NB4 (cell line): ENCODE measurements around the gene CDHR2.

Source experiments
- DNase-seq: peaks from one replicate; pipeline ENCODE4 v3.0.0; 2010; ENCODE audit warnings: low read depth
- H3K4me3 ChIP-seq: one replicate; pipeline ENCODE4 v1.5.1; 2011; ENCODE audit warnings: mild to moderate bottlenecking, low read depth, low read length, moderate library complexity
- CTCF ChIP-seq: IDR thresholded peaks from one replicate; pipeline ENCODE4 v1.5.1; 2012; ENCODE audit warnings: low read depth, low read length
- MAX ChIP-seq: IDR thresholded peaks from 2 replicates; pipeline ENCODE4 v1.6.1; 2011; ENCODE audit warnings: low read depth, low read length
- MYC ChIP-seq: IDR thresholded peaks from 2 replicates; pipeline ENCODE4 v1.6.1; 2011; ENCODE audit warnings: low read depth, low read length
- POLR2A ChIP-seq: IDR thresholded peaks from 2 replicates; pipeline ENCODE4 v1.6.1; 2011; ENCODE audit warnings: mild to moderate bottlenecking; ENCODE audit not compliant: insufficient read length; ENCODE audit errors: extremely low read depth

Gene CDHR2

GRCh38 chr5:176624938-176625337 lies 75.8 kb downstream of the CDHR2 start:
- H3K4me3 ChIP-seq = no peak overlapping the region
- no peak for TF ChIP-seq MYC
- TF ChIP-seq CTCF = no peak
- no peak for TF ChIP-seq MAX
- no peak for TF ChIP-seq POLR2A

GRCh38 chr5:176625512-176625911 lies 76.4 kb downstream of the CDHR2 start:
- no peak for DNase-seq
- no peak overlapping the region for H3K4me3 ChIP-seq
- TF ChIP-seq MAX = no peak
- TF ChIP-seq POLR2A = no peak
- TF ChIP-seq CTCF = no peak
- TF ChIP-seq MYC = no peak

More at GRCh38 chr5:176624938-176625337, 75.8 kb downstream of the CDHR2 start:
- DNase-seq = no peak

GRCh38 chr5:176625966-176626875 lies 77.1 kb downstream of the CDHR2 start:
- no peak for TF ChIP-seq CTCF
- no peak for TF ChIP-seq MYC
- no peak for TF ChIP-seq MAX
- no peak for TF ChIP-seq POLR2A
- H3K4me3 ChIP-seq = no peak overlapping the region
- no peak for DNase-seq

- TF ChIP-seq POLR2A (no peak), MAX (no peak), MYC (no peak), CTCF (no peak)
- no peak overlapping the region for H3K4me3 ChIP-seq
- no peak for DNase-seq
Observed at GRCh38 chr5:176626876-176627236, 77.7 kb downstream of the CDHR2 start.

GRCh38 chr5:176627582-176627981 lies 78.4 kb downstream of the CDHR2 start:
- TF ChIP-seq MAX (no peak), MYC (no peak), CTCF (no peak), POLR2A (no peak)
- no peak for DNase-seq
- H3K4me3 ChIP-seq = no peak overlapping the region
